GM23338 (cell line): Measurements from ENCODE around the gene PPFIBP1. TPM values are rescaled to one million over a fixed set of nuclear protein-coding genes. Genes with fewer than 3 reads are reported as not detected.

ENCODE experiments used
- ATAC-seq: fragments of 200-7000 bp; cut with Tn5 transposase; 3 replicates; pipeline ENCODE4 v1.9.1; 2020
- DNase-seq: peaks from one replicate; pipeline ENCODE4 v3.0.0-alpha.2; 2015; ENCODE audit warnings: low spot score
- H2AFZ ChIP-seq: fragments of 200-600 bp; sonication (generic); 2 replicates; pipeline ENCODE4 v1.8.0; 2016; ENCODE audit warnings: antibody characterized with exemption, mild to moderate bottlenecking, moderate library complexity
- H3F3A ChIP-seq: fragments of 200-600 bp; sonication (generic); replicated peaks from 2 replicates; pipeline ENCODE4 v1.8.0; 2017; ENCODE audit warnings: antibody characterized with exemption, mixed run types, low read depth
- H3K27ac ChIP-seq: fragments of 200-600 bp; sonication (generic); 2 replicates; pipeline ENCODE4 v1.6.1; 2016; ENCODE audit warnings: low read depth
- H3K27me3 ChIP-seq: fragments of 200-600 bp; sonication (generic); 2 replicates; pipeline ENCODE4 v1.8.0; 2016; ENCODE audit warnings: mild to moderate bottlenecking, mixed run types, moderate library complexity; ENCODE audit not compliant: insufficient read depth
- H3K36me3 ChIP-seq: fragments of 200-600 bp; sonication (generic); 2 replicates; pipeline ENCODE4 v1.8.0; 2016; ENCODE audit warnings: mild to moderate bottlenecking; ENCODE audit not compliant: insufficient read depth
- H3K4me1 ChIP-seq: fragments of 200-600 bp; sonication (generic); 2 replicates; pipeline ENCODE4 v1.8.0; 2016; ENCODE audit warnings: mild to moderate bottlenecking, moderate library complexity; ENCODE audit not compliant: insufficient read depth
- H3K4me2 ChIP-seq: fragments of 200-600 bp; sonication (generic); 2 replicates; pipeline ENCODE4 v1.7.1; 2017; ENCODE audit warnings: mixed run types
- H3K4me3 ChIP-seq: fragments of 200-600 bp; sonication (generic); 2 replicates; pipeline ENCODE4 v1.6.1; 2016; ENCODE audit warnings: mixed run types
- H3K79me2 ChIP-seq: fragments of 200-600 bp; sonication (generic); replicated peaks from 2 replicates; pipeline ENCODE4 v1.8.0; 2017; ENCODE audit warnings: mild to moderate bottlenecking; ENCODE audit not compliant: insufficient read depth
- H3K9me2 ChIP-seq: fragments of 200-600 bp; sonication (generic); 2 replicates; pipeline ENCODE4 v1.8.0; 2017; ENCODE audit not compliant: insufficient read depth
- H4K20me1 ChIP-seq: fragments of 200-600 bp; sonication (generic); replicated peaks from 2 replicates; pipeline ENCODE4 v1.8.0; 2017; ENCODE audit warnings: mild to moderate bottlenecking; ENCODE audit not compliant: insufficient read depth
- H3K27ac Mint-ChIP-seq: 2 replicates; pipeline ENCODE4 v1.8.0; 2020; ENCODE audit warnings: inconsistent platforms, mild to moderate bottlenecking, moderate library complexity, mixed read lengths
- H3K27me3 Mint-ChIP-seq: 3 replicates; pipeline ENCODE4 v1.8.0; 2022; ENCODE audit warnings: low read depth, mild to moderate bottlenecking, moderate library complexity, mixed read lengths, inconsistent platforms; ENCODE audit not compliant: insufficient read depth, poor library complexity
- H3K36me3 Mint-ChIP-seq: 3 replicates; pipeline ENCODE4 v1.8.0; 2021; ENCODE audit warnings: low read depth, mild to moderate bottlenecking, inconsistent platforms, moderate library complexity, mixed read lengths
- H3K4me1 Mint-ChIP-seq: 3 replicates; pipeline ENCODE4 v1.8.0; 2020; ENCODE audit warnings: mild to moderate bottlenecking, inconsistent platforms, mixed read lengths
- H3K4me3 Mint-ChIP-seq: 3 replicates; pipeline ENCODE4 v1.8.0; 2021; ENCODE audit warnings: moderate library complexity, mild to moderate bottlenecking, inconsistent platforms, mixed read lengths
- H3K9me3 Mint-ChIP-seq: 3 replicates; pipeline ENCODE4 v1.8.0; 2020; ENCODE audit warnings: moderate library complexity, mild to moderate bottlenecking, inconsistent platforms, mixed read lengths
- CREB1 ChIP-seq: fragments of 250-450 bp; sonication (Bioruptor Pico); IDR thresholded peaks from 2 replicates; pipeline ENCODE4 v1.5.0; 2020; ENCODE audit warnings: low read depth, mild to moderate bottlenecking, moderate library complexity
- EZH2 ChIP-seq: fragments of 200-600 bp; sonication (generic); IDR thresholded peaks from one replicate; pipeline ENCODE4 v1.8.0; 2017; ENCODE audit warnings: antibody characterized with exemption, mild to moderate bottlenecking, low read depth; ENCODE audit not compliant: unreplicated experiment
- JUNB ChIP-seq: IDR thresholded peaks from one replicate; pipeline ENCODE4 v1.6.1; 2016; ENCODE audit warnings: antibody characterized with exemption; ENCODE audit not compliant: unreplicated experiment
- polyA plus RNA-seq: library from polyadenylated mRNA; unstranded; fragments of >200 nt; fragmentation: Nextera tagmentation; extraction: Ambion mirVana; gene quantifications from 2 replicates; pipeline ENCODE4 v1.2.1, GENCODE V29; 2016
- total RNA-seq: library from RNA; depleted of rRNA; stranded (reverse); fragments of >200 nt; shearing (Covaris generic); gene quantifications from 2 replicates; pipeline ENCODE4 v1.2.3, GENCODE V29; 2014
- TF ChIP-seq, protein P1 (sequence below): fragments of 250-450 bp; sonication (Bioruptor Pico); IDR thresholded peaks from 2 replicates; pipeline ENCODE4 v1.5.0; 2020; ENCODE audit warnings: mild to moderate bottlenecking, moderate library complexity
- TF ChIP-seq, protein P2 (sequence below): IDR thresholded peaks from one replicate; pipeline ENCODE4 v1.6.1; 2018; ENCODE audit warnings: antibody characterized with exemption; ENCODE audit not compliant: unreplicated experiment

Gene PPFIBP1
- total and polyA plus RNA-seq, 2 experiments from 2014 or later: 33.2 to 41.9 TPM

DNA sequence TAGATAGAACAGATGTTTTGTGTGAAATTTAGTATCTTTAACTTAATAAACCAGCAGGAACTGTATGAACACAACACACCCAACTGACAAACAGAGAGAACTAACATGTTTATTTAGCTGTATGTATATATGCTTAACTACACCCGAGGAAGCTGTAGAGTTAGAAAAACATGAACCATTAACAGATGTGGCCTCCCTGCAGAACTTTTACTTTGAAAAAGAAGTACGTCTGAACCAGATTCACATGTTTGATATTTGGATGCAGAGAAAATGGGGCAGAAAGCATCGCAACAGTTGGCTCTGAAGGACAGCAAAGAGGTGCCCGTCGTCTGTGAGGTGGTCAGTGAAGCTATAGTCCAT lies 172.3 kb downstream of the PPFIBP1 start, which contains the start of gene REP15:
Gene REP15 (plus strand): TSS at position 155 of the 360 bp plus-strand sequence. CDS start 116 bp downstream, at position 271.
- DNase-seq (no peak), ATAC-seq (no peak)
- Histone ChIP-seq H4K20me1 (no peaks in the 10 kb centered on the region), H3K4me1 (no peaks in the 10 kb centered on the region), H3F3A (no peaks in the 10 kb centered on the region), H3K9me2 (no peaks in the 10 kb centered on the region), H3K79me2 (no peaks in the 10 kb centered on the region), H2AFZ (no peak within 1 kb of the TSS), H3K4me3 (no peak within 1 kb of the TSS), H3K27ac (no peak within 1 kb of the TSS), H3K4me2 (no peak within 1 kb of the TSS), H3K36me3 (peaks cover 16% of the 10 kb centered on the region; the same call in 1 of the 2 replicates), H3K27me3 (no peaks in the 10 kb centered on the region)
- no peaks in the 10 kb centered on the region for H3K4me1 Mint-ChIP-seq
- no peaks in the 10 kb centered on the region for H3K27me3 Mint-ChIP-seq
- H3K9me3 Mint-ChIP-seq: no peaks in the 10 kb centered on the region
- H3K36me3 Mint-ChIP-seq: peaks cover 7% of the 10 kb centered on the region
- no peak within 1 kb of the TSS for H3K27ac Mint-ChIP-seq
- H3K4me3 Mint-ChIP-seq: no peak within 1 kb of the TSS
- TF ChIP-seq, protein P1, sequence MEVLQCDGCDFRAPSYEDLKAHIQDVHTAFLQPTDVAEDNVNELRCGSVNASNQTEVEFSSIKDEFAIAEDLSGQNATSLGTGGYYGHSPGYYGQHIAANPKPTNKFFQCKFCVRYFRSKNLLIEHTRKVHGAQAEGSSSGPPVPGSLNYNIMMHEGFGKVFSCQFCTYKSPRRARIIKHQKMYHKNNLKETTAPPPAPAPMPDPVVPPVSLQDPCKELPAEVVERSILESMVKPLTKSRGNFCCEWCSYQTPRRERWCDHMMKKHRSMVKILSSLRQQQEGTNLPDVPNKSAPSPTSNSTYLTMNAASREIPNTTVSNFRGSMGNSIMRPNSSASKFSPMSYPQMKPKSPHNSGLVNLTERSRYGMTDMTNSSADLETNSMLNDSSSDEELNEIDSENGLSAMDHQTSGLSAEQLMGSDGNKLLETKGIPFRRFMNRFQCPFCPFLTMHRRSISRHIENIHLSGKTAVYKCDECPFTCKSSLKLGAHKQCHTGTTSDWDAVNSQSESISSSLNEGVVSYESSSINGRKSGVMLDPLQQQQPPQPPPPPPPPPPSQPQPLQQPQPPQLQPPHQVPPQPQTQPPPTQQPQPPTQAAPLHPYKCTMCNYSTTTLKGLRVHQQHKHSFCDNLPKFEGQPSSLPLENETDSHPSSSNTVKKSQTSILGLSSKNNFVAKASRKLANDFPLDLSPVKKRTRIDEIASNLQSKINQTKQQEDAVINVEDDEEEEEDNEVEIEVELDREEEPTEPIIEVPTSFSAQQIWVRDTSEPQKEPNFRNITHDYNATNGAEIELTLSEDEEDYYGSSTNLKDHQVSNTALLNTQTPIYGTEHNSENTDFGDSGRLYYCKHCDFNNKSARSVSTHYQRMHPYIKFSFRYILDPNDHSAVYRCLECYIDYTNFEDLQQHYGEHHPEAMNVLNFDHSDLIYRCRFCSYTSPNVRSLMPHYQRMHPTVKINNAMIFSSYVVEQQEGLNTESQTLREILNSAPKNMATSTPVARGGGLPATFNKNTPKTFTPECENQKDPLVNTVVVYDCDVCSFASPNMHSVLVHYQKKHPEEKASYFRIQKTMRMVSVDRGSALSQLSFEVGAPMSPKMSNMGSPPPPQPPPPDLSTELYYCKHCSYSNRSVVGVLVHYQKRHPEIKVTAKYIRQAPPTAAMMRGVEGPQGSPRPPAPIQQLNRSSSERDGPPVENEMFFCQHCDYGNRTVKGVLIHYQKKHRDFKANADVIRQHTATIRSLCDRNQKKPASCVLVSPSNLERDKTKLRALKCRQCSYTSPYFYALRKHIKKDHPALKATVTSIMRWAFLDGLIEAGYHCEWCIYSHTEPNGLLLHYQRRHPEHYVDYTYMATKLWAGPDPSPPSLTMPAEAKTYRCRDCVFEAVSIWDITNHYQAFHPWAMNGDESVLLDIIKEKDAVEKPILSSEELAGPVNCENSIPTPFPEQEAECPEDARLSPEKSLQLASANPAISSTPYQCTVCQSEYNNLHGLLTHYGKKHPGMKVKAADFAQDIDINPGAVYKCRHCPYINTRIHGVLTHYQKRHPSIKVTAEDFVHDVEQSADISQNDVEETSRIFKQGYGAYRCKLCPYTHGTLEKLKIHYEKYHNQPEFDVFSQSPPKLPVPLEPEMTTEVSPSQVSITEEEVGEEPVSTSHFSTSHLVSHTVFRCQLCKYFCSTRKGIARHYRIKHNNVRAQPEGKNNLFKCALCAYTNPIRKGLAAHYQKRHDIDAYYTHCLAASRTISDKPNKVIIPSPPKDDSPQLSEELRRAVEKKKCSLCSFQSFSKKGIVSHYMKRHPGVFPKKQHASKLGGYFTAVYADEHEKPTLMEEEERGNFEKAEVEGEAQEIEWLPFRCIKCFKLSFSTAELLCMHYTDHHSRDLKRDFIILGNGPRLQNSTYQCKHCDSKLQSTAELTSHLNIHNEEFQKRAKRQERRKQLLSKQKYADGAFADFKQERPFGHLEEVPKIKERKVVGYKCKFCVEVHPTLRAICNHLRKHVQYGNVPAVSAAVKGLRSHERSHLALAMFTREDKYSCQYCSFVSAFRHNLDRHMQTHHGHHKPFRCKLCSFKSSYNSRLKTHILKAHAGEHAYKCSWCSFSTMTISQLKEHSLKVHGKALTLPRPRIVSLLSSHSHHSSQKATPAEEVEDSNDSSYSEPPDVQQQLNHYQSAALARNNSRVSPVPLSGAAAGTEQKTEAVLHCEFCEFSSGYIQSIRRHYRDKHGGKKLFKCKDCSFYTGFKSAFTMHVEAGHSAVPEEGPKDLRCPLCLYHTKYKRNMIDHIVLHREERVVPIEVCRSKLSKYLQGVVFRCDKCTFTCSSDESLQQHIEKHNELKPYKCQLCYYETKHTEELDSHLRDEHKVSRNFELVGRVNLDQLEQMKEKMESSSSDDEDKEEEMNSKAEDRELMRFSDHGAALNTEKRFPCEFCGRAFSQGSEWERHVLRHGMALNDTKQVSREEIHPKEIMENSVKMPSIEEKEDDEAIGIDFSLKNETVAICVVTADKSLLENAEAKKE: no peak
- TF ChIP-seq JUNB (no peak), CREB1 (CRISPR knock-in tag) (no peak), EZH2 (no peak)
- TF ChIP-seq, protein P2, sequence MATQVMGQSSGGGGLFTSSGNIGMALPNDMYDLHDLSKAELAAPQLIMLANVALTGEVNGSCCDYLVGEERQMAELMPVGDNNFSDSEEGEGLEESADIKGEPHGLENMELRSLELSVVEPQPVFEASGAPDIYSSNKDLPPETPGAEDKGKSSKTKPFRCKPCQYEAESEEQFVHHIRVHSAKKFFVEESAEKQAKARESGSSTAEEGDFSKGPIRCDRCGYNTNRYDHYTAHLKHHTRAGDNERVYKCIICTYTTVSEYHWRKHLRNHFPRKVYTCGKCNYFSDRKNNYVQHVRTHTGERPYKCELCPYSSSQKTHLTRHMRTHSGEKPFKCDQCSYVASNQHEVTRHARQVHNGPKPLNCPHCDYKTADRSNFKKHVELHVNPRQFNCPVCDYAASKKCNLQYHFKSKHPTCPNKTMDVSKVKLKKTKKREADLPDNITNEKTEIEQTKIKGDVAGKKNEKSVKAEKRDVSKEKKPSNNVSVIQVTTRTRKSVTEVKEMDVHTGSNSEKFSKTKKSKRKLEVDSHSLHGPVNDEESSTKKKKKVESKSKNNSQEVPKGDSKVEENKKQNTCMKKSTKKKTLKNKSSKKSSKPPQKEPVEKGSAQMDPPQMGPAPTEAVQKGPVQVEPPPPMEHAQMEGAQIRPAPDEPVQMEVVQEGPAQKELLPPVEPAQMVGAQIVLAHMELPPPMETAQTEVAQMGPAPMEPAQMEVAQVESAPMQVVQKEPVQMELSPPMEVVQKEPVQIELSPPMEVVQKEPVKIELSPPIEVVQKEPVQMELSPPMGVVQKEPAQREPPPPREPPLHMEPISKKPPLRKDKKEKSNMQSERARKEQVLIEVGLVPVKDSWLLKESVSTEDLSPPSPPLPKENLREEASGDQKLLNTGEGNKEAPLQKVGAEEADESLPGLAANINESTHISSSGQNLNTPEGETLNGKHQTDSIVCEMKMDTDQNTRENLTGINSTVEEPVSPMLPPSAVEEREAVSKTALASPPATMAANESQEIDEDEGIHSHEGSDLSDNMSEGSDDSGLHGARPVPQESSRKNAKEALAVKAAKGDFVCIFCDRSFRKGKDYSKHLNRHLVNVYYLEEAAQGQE: no peak
